Measurements from ENCODE around the gene BCDIN3D. TPM values are rescaled to one million over a fixed set of nuclear protein-coding genes. Genes with fewer than 3 reads are reported as not detected.

The BCDIN3D gene
- total RNA-seq (2014; rRNA removed; shearing (Covaris generic)), result 4.7 and 5.3 TPM in 2 replicates

GRCh38 chr12:49842519-49843352, at the start of gene BCDIN3D:
Gene BCDIN3D (minus strand): TSS chr12:49843106. CDS start chr12:49843087, 19 bp downstream.
- H3K27ac ChIP-seq, result peak within 1 kb of the TSS; percentile 56
- no peaks in the 10 kb centered on the region for H3K27me3 ChIP-seq
- no peaks in the 10 kb centered on the region for H3K9me3 ChIP-seq (replicated peaks)
- H3K4me1 ChIP-seq, result no peaks in the 10 kb centered on the region
- peak within 1 kb of the TSS; percentile 65 for H3K4me3 ChIP-seq
- peak; percentile 91 to 93 for DNase-seq
- no peaks in the 10 kb centered on the region for H3K36me3 ChIP-seq

- no peaks in the 10 kb centered on the region for H3K36me3 ChIP-seq
- H3K9me3 ChIP-seq (replicated peaks), result no peaks in the 10 kb centered on the region
- peaks cover 6% of the 10 kb centered on the region; the same call in 1 of the 2 replicates for H3K27me3 ChIP-seq
- H3K4me3 ChIP-seq, result no peak overlapping the region
- H3K4me1 ChIP-seq, result no peaks in the 10 kb centered on the region
- H3K27ac ChIP-seq, result no peak overlapping the region
- no peak for DNase-seq
Observed at GRCh38 chr12:49892084-49892731, 49.3 kb upstream of the BCDIN3D start.

GRCh38 chr12:49891476-49891875, 48.6 kb upstream of the BCDIN3D start:
- H3K4me3 ChIP-seq, result no peak overlapping the region
- H3K9me3 ChIP-seq (replicated peaks), result no peaks in the 10 kb centered on the region
- H3K27ac ChIP-seq, result no peak overlapping the region
- H3K4me1 ChIP-seq, result no peaks in the 10 kb centered on the region
- H3K27me3 ChIP-seq, result peaks cover 9% of the 10 kb centered on the region; the same call in 1 of the 2 replicates
- no peak for DNase-seq
- H3K36me3 ChIP-seq, result no peaks in the 10 kb centered on the region

- no peaks in the 10 kb centered on the region for H3K9me3 ChIP-seq (replicated peaks)
- no peak for DNase-seq
- peaks cover 10% of the 10 kb centered on the region; the same call in 1 of the 2 replicates for H3K27me3 ChIP-seq
- H3K36me3 ChIP-seq, result no peaks in the 10 kb centered on the region
- H3K4me1 ChIP-seq, result no peaks in the 10 kb centered on the region
- no peak overlapping the region for H3K27ac ChIP-seq
- H3K4me3 ChIP-seq, result no peak overlapping the region
Observed at GRCh38 chr12:49891012-49891411, 48.1 kb upstream of the BCDIN3D start.

GRCh38 chr12:49890096-49890461, 47.2 kb upstream of the BCDIN3D start:
- Histone ChIP-seq H3K36me3 (no peaks in the 10 kb centered on the region), H3K4me1 (no peaks in the 10 kb centered on the region), H3K9me3 (replicated peaks) (no peaks in the 10 kb centered on the region), H3K27ac (no peak overlapping the region), H3K27me3 (peaks cover 17% of the 10 kb centered on the region; the same call in 1 of the 2 replicates), H3K4me3 (no peak overlapping the region)
- DNase-seq, result no peak

GRCh38 chr12:49889361-49890095, 46.6 kb upstream of the BCDIN3D start:
- Histone ChIP-seq H3K4me1 (no peaks in the 10 kb centered on the region), H3K27ac (no peak overlapping the region), H3K27me3 (peaks cover 17% of the 10 kb centered on the region; the same call in 1 of the 2 replicates), H3K9me3 (replicated peaks) (no peaks in the 10 kb centered on the region), H3K4me3 (no peak overlapping the region), H3K36me3 (no peaks in the 10 kb centered on the region)
- DNase-seq, result no peak

- DNase-seq, result no peak
- Histone ChIP-seq H3K4me3 (no peak overlapping the region), H3K4me1 (no peaks in the 10 kb centered on the region), H3K27me3 (peaks cover 17% of the 10 kb centered on the region; the same call in 1 of the 2 replicates), H3K36me3 (no peaks in the 10 kb centered on the region), H3K9me3 (replicated peaks) (no peaks in the 10 kb centered on the region), H3K27ac (no peak overlapping the region)
Observed at GRCh38 chr12:49888461-49889151, 45.7 kb upstream of the BCDIN3D start.

DNA sequence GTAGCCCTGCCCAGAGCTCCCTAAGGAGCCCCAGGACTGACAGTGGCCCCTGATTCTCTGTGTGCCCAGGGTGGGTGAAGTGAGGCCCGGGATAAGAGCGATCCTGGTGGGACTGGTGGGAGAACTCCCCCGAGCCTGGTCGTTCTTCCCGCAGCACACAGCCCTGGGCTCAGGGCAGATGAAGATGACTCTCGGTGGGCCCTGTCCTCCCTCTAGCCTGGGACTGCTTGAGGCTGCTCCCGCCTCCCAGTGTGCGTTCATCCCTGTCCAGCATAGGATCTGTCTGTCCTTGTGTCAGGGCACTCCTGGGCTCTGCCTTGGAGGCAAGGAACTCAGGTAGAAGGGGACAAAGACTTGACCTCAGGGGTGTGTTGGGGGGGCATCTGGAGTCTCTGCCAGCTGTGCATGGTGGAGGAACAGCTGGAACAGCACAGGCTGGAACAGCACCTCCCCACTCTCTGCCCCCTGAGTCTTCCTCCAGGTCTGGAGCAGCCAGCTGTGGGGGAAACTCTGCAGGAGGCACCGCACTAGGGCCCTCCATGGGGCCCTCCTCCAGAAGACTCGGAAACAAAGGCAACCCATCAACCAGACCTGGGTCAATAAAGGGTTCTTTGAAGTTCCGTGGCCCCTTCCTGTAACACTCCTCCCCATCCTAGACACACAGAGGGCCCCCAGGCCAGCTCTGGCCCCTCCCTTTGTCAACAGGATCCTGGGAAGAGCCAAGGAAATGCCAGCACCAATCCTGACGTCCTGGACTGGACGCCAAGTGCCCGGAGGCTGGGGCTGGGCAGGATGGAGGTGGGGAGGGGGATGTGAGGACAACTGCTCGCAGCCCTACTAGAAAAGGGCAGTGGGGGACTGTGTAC, 44.9 kb upstream of the BCDIN3D start:
- Histone ChIP-seq H3K27me3 (peaks cover 17% of the 10 kb centered on the region; the same call in 1 of the 2 replicates), H3K36me3 (no peaks in the 10 kb centered on the region), H3K4me1 (no peaks in the 10 kb centered on the region), H3K27ac (no peak overlapping the region), H3K4me3 (no peak overlapping the region), H3K9me3 (replicated peaks) (no peaks in the 10 kb centered on the region)
- no peak for DNase-seq

GRCh38 chr12:49887091-49887490, 44.2 kb upstream of the BCDIN3D start:
- H3K4me3 ChIP-seq, result no peak overlapping the region
- H3K9me3 ChIP-seq (replicated peaks), result no peaks in the 10 kb centered on the region
- peaks cover 18% of the 10 kb centered on the region; the same call in 1 of the 2 replicates for H3K27me3 ChIP-seq
- no peak for DNase-seq
- H3K36me3 ChIP-seq, result no peaks in the 10 kb centered on the region
- no peak overlapping the region for H3K27ac ChIP-seq
- H3K4me1 ChIP-seq, result no peaks in the 10 kb centered on the region

- H3K4me3 ChIP-seq, result no peak overlapping the region
- H3K27me3 ChIP-seq, result peaks cover 20% of the 10 kb centered on the region; the same call in 1 of the 2 replicates
- no peak overlapping the region for H3K27ac ChIP-seq
- H3K4me1 ChIP-seq, result no peaks in the 10 kb centered on the region
- DNase-seq, result no peak
- H3K9me3 ChIP-seq (replicated peaks), result no peaks in the 10 kb centered on the region
- H3K36me3 ChIP-seq, result no peaks in the 10 kb centered on the region
Observed at GRCh38 chr12:49885663-49886461, 43.0 kb upstream of the BCDIN3D start.

GRCh38 chr12:49885118-49885517, 42.2 kb upstream of the BCDIN3D start:
- DNase-seq, result peak in 1 of 2 experiments; percentile 26
- no peak overlapping the region for H3K4me3 ChIP-seq
- H3K36me3 ChIP-seq, result no peaks in the 10 kb centered on the region
- peaks cover 20% of the 10 kb centered on the region; the same call in 1 of the 2 replicates for H3K27me3 ChIP-seq
- no peak overlapping the region for H3K27ac ChIP-seq
- no peaks in the 10 kb centered on the region for H3K4me1 ChIP-seq
- no peaks in the 10 kb centered on the region for H3K9me3 ChIP-seq (replicated peaks)

- H3K4me3 ChIP-seq, result no peak overlapping the region
- H3K27me3 ChIP-seq, result peaks cover 20% of the 10 kb centered on the region; the same call in 1 of the 2 replicates
- H3K27ac ChIP-seq, result no peak overlapping the region
- H3K36me3 ChIP-seq, result no peaks in the 10 kb centered on the region
- no peaks in the 10 kb centered on the region for H3K9me3 ChIP-seq (replicated peaks)
- no peaks in the 10 kb centered on the region for H3K4me1 ChIP-seq
- no peak for DNase-seq
Observed at GRCh38 chr12:49882851-49883464, 40.1 kb upstream of the BCDIN3D start.

All from SJCRH30 (cell line).